NCI-H1105 treated with DMSO at 0.1 percent for 48 hours (cell line): ENCODE results near the gene KRTAP4-11.
"Not testable (repeated sequence)": the region's sequence is repeated elsewhere in the genome, so short reads cannot be mapped to it uniquely, and the experiment has no call there.

Source experiments
- DNase-seq: peaks from one replicate; lab custom pipeline; 2025; lab: John Stamatoyannopoulos, UW

Gene KRTAP4-11

DNA sequence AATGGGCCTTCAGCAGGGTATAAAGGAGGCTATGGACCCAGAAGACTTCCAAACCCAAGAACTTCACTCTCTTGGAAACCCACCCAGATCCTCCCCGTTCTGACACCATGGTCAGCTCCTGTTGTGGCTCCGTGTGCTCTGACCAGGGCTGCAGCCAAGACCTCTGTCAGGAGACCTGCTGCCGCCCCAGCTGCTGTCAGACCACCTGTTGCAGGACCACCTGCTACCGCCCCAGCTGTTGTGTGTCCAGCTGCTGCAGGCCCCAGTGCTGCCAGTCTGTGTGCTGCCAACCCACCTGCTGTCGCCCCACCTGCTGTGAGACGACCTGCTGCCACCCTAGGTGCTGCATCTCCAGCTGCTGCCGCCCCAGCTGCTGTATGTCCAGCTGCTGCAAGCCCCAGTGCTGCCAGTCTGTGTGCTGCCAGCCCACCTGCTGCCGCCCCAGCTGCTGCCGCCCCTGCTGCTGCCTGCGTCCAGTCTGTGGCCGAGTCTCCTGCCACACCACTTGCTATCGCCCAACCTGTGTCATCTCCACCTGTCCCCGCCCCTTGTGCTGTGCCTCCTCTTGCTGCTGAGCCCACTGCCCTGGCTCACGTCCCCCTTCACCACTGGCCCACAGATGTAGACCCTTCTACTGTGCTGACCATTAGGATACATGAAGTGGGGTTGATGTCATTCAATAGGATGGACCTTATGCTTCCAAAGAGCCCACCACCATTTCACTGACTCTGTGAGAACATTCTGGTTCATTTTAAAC is 33.9 kb downstream of the KRTAP4-11 start, which contains the start of gene KRTAP4-7:
KRTAP4-7 (plus strand) TSS at position 51 of the 757 bp plus-strand sequence; CDS start at position 108, 57 bp downstream.
- DNase-seq: not testable (repeated sequence)

DNA sequence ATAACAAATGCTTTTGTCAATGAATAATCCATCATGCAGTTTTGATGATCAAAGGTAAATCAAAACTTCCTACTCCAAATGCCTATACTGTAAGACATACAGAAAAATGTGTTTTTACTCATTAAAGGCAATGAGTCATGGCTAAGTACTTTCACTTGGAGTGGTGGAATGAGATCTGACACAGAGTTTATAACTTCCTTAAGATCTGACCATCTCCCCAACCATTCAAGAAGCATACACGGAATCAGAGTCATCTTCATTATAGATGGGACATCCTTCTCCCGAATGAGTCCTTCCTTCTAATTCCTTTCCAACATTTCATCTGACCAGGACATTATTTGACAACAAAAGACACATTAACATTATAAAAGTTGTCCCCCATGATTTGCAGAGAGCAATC is 34.7 kb downstream of the KRTAP4-11 start:
- not testable (repeated sequence) for DNase-seq

DNA sequence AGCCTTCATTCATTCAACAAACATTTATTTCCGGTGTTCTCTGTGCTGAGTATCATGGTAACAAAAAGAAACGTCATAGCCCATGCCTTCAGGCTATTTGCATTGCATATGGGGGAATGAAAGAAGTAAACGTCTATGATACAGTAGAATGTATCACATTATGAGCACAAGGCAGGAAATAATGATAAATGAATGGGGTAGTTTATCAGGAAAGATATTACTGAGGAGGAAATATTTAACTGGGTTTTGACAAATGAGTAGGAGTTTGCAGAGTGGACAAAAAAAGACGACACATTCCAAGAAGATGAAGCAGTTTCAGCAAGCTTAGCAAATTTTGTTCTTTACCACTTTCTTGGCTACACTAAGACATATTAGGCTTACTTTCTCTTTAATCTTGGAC is 35.5 kb downstream of the KRTAP4-11 start:
- no peak for DNase-seq

DNA sequence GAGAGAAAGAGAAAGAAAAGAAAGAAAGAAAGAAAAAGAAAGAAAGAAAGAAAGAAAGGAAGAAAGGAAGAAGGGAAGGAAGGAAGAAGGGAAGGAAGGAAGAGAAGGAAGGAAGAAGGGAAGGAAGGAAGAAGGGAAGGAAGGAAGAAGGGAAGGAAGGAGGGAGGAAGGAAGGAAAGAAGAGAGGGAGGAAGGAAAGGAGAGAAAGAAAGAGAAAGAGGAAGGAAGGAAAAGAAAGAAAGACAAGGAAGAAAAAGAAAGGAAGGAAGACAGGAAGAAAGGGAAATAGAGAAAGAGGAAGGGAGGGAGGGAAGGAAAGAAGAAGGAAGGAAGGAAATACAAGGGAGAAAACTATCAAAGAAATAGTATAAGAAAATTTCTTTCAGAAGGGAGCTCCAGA is 41.4 kb downstream of the KRTAP4-11 start:
- no peak for DNase-seq

DNA sequence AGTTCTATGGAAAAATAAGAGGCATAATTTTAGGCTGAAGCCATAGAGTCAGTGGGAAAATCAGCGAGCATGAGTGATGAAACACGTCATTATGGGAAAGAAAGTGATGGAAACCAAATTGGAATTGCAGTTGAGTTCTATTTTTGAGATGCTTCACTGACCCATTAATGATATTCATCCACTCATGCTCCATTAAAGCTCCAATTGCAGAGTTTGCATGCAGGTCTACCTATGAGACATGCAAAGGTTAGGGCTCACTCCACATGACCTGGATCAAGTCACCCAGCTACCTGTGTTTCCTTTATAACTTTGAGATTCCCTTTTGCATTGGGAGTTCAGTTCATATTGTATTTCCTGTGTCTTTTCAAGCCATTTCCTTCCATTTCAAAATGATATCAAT is 44.5 kb downstream of the KRTAP4-11 start:
- DNase-seq: no peak

DNA sequence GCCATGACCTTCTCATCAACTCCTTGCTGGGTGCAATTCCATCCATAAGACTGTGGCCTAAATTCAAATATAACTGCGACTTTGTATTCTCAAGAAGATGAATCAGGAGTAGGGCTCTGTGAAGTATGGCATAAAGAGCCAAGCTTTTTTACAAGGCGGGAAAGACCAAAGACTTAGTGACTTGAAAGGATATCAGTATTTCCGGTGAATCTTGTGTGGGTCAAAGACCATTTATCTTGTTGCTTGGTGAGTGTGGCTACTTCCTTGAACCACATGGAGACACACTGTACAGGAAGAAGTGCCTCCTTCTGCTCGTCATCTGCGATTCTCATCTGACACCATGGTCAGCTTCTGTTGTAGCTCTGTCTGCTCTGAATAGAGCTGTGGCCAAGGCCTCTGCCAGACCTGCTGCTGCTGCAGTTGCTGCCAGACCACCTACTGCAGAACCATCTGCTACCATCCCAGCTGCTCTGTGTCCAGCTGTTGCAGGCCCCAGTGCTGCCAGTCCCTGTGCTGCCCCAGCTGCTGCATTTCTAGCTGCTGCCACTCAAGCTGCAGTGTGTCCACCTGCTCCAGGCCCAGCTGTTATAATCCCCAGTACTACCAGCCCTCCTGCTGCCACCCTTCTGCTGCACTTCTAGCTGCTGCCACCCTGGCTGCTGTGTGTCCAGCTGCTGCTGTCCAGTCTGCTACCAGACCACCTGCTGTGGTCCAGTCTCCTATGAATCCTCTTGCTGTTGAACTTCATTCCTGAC is 46.4 kb downstream of the KRTAP4-11 start:
- no peak for DNase-seq

DNA sequence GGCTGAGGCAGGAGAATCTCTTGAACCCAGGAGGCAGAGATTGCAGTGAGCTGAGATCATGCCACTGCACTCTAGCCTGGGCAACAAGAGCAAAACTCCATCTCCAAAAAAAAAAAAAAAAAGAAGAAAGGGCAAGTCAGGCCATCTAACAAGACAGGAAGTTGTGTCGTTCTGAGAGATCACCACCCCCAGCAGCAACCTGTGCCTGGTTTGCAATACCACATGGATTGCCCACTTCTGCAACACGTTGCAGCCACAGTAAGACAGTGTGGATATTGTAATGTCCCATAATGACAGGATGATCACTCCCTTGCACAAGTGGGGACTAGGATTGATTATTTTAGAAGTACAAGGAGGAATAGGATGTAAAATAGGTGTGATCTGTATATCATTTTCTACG is 49.1 kb downstream of the KRTAP4-11 start:
- no peak for DNase-seq

DNA sequence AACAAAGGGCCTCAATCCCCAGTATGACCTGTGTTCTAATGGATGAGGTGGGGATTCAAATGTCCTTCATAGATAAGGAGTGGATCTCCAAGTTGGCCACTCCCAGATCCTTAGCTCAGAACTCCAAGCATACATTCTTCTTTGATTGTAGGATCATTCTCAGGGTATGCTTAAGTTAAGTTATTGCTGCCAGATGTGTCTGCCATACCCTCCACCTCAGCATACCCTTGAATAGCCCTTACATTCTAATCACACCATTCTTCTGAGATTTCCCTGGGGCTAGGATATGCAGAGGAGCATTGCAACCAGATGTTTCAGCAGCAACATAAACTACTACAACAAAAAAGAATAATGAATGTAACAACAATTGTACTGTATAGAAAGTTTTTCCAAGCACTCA is 50.9 kb downstream of the KRTAP4-11 start:
- no peak for DNase-seq
